AG04449 (cell line): ENCODE data around the gene ADGRD2.

Source experiments
- CTCF ChIA-PET: fragments of 350-600 bp; formaldehyde crosslinking; extraction: SDS; loops from one replicate; lab custom pipeline; 2021; ENCODE audit warnings: antibody characterized with exemption; lab: Yijun Ruan, JAX
- POLR2A ChIA-PET: fragments of 400-600, 350-600 bp; formaldehyde crosslinking; extraction: SDS; loops from one replicate; lab custom pipeline; 2020; ENCODE audit warnings: antibody characterized with exemption, inconsistent platforms; lab: Yijun Ruan, JAX
- DNase-seq: peaks from one replicate; pipeline ENCODE4 v3.0.0-alpha.2; 2010; ENCODE audit warnings: low read depth, low spot score
- H3K4me3 ChIP-seq: 2 replicates; pipeline ENCODE4 v1.5.1; 2011; ENCODE audit warnings: low read depth, mild to moderate bottlenecking, control low read depth, low read length
- CTCF ChIP-seq: IDR thresholded peaks from one replicate; pipeline ENCODE4 v1.5.1; 2011; ENCODE audit warnings: mild to moderate bottlenecking, moderate library complexity, low read length, control low read depth, inconsistent platforms; ENCODE audit not compliant: insufficient read depth; ENCODE audit errors: missing control alignments

Gene ADGRD2

GRCh38 chr9:124444166-124444565, 6.1 kb upstream of the ADGRD2 start:
- no peak overlapping the region for H3K4me3 ChIP-seq
- ChIA-PET CTCF (interaction anchor here (1.0 kb wide), 1 partner anchor 93 kb away, joined by 3 read pairs; no protein-coding TSS in a partner anchor), POLR2A (no interaction called here)
- no peak for DNase-seq
- no peak for TF ChIP-seq CTCF

GRCh38 chr9:124447297-124447661, 3.0 kb upstream of the ADGRD2 start:
- ChIA-PET POLR2A (no interaction called here), CTCF (interaction anchor here (0.8 to 1.4 kb wide), 4 partner anchors 9 to 90 kb away, joined by 3 to 5 read pairs (median 3); no protein-coding TSS in a partner anchor)
- no peak for DNase-seq
- TF ChIP-seq CTCF: no peak
- H3K4me3 ChIP-seq: no peak overlapping the region

- H3K4me3 ChIP-seq: no peak overlapping the region
- TF ChIP-seq CTCF: no peak
- CTCF ChIA-PET: interaction anchor here (0.8 to 1.4 kb wide), 4 partner anchors 8 to 89 kb away, joined by 3 to 5 read pairs (median 3); no protein-coding TSS in a partner anchor
- POLR2A ChIA-PET: no interaction called here
- DNase-seq: no peak
These were observed 2.2 kb upstream of the ADGRD2 start for GRCh38 chr9:124448019-124448418.

- CTCF ChIA-PET: no interaction called here
- no peak overlapping the region for H3K4me3 ChIP-seq
- no peak for TF ChIP-seq CTCF
- POLR2A ChIA-PET: no interaction called here
- no peak for DNase-seq
These were observed 685 bp upstream of the ADGRD2 start for GRCh38 chr9:124449381-124450151.

GRCh38 chr9:124450931-124451661, 845 bp downstream of the ADGRD2 start:
- no peak for TF ChIP-seq CTCF
- DNase-seq: no peak
- POLR2A ChIA-PET: no interaction called here
- no peak overlapping the region for H3K4me3 ChIP-seq
- CTCF ChIA-PET: interaction anchor here (0.6 to 1.7 kb wide), 5 partner anchors 11 to 882 kb away, joined by 3 to 12 read pairs (median 3); no protein-coding TSS in a partner anchor

- ChIA-PET CTCF (interaction anchor here (0.8 to 1.7 kb wide), 2 partner anchors 33 to 84 kb away, joined by 3 to 12 read pairs; no protein-coding TSS in a partner anchor), POLR2A (no interaction called here)
- no peak for TF ChIP-seq CTCF
- H3K4me3 ChIP-seq: no peak overlapping the region
- DNase-seq: no peak
These were observed 2.1 kb downstream of the ADGRD2 start for GRCh38 chr9:124452326-124452725.
